Retinal pigment epithelial cell (primary cell): ENCODE results near the gene GNB1.

Experiments
- DNase-seq: peaks from one replicate; pipeline ENCODE4 v3.0.0-alpha.2; 2010; ENCODE audit warnings: low read depth
- H3K4me3 ChIP-seq: 2 replicates; pipeline ENCODE4 v1.5.1; 2011; ENCODE audit warnings: mild to moderate bottlenecking, low read length, control low read depth, moderate library complexity
- TF ChIP-seq, protein P1 (sequence below): conservative IDR thresholded peaks from 2 replicates; pipeline ENCODE4 v1.5.1; 2011; ENCODE audit warnings: low read depth, low read length, control low read depth, inconsistent platforms

The GNB1 gene

DNA sequence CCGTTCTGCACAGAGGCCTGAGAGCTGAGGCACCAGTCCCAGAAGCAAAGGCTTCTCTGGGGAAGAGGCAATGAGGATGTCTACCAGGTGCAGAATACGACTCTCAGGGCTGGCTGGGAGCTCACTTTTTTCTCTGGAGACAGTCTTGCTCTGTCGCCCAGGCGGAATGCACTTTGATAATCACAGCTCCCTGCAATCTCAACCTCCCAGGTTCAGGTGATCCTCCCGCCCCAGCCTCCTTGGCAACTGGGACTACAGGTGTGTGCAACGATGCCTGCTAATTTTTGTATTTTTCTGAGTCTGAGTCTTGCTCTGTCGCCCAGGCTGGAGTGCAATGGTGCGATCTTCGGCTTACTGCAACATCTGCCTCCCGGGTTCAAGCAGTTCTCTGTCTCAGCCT is 130.2 kb downstream of the GNB1 start:
- no peak for DNase-seq
- TF ChIP-seq, protein P1, sequence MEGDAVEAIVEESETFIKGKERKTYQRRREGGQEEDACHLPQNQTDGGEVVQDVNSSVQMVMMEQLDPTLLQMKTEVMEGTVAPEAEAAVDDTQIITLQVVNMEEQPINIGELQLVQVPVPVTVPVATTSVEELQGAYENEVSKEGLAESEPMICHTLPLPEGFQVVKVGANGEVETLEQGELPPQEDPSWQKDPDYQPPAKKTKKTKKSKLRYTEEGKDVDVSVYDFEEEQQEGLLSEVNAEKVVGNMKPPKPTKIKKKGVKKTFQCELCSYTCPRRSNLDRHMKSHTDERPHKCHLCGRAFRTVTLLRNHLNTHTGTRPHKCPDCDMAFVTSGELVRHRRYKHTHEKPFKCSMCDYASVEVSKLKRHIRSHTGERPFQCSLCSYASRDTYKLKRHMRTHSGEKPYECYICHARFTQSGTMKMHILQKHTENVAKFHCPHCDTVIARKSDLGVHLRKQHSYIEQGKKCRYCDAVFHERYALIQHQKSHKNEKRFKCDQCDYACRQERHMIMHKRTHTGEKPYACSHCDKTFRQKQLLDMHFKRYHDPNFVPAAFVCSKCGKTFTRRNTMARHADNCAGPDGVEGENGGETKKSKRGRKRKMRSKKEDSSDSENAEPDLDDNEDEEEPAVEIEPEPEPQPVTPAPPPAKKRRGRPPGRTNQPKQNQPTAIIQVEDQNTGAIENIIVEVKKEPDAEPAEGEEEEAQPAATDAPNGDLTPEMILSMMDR = no peak
- H3K4me3 ChIP-seq = no peak overlapping the region

DNA sequence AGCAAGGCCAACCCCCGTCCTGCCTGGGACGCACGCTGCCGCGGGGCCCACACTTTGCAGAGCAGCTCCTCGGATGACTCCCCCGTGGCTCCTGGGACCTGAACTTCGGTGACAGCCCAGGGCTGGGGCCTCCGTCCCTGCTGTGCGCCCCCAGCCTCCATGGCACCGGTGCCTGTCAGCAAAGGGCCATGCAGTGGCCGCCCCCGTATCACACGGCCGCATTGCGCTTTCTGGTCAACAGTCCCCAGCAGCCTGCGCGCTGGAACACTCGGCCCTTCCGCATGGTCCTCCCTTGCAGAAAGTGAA is 130.6 kb downstream of the GNB1 start:
- TF ChIP-seq, protein P1 = no peak
- DNase-seq = no peak
- no peak overlapping the region for H3K4me3 ChIP-seq

GRCh38 chr1:1759456-1760344 is 131.2 kb downstream of the GNB1 start:
- DNase-seq = no peak
- no peak overlapping the region for H3K4me3 ChIP-seq
- TF ChIP-seq, protein P1 = no peak

- TF ChIP-seq, protein P1 = no peak
- peak; percentile 76 for DNase-seq
- no peak overlapping the region for H3K4me3 ChIP-seq
Measured at GRCh38 chr1:1758692-1759455, 132.0 kb downstream of the GNB1 start.

DNA sequence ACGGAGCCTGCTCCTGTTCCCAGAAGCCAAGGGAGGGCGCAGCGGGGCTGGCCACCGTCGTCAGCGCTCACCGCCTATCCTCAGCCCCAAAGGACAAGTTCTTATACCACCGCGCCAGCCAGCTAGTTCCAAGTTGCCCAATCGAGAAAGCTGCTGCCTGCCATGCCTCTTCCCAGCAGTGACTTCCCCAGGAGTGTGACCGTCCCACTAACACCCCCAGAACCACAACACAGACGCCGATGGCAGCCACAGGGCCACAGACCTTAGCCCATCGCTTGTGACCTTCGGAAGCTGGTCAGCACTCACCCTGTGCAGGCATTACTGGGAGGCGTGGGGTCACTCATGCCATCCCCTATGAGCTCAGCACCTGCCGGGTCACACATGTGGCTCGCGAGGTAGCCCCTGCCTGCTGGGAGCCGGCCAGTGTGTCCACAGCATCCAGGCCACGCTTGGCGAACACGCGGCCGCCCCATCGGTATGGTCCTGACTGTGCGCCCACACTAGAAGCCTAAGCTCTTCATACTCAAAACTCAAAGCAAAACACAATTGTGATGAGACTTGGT is 132.7 kb downstream of the GNB1 start:
- TF ChIP-seq, protein P1 = no peak
- no peak overlapping the region for H3K4me3 ChIP-seq
- no peak for DNase-seq

DNA sequence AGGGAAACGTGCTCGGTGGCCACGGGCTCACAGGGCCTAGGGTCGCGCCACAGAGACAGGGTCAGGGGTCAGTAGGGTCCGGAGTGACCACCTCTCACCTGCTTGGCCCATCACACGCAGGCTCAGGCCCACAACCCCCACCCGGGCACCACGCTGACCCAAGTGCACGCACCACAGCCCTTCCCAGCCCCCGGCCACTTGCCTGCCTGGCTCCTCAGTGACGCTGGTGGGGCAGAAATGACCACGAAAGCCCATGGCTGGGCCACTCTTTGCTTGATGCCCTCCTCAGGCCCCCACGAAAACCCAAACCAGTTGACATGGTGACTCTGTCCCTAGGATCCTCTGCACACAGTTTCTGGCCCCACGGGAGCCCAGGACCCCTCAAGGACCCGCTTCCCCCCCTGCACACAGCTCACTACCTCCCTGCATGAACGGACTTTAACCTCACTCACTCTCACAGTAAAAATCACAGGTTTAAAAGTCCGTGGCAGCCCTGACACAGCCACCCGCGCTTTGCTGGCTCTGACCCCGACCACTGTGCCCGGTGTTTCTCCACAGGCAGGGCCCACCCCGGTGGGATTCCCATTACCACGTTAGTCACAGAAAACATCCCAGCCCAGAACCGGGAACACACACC is 133.3 kb downstream of the GNB1 start:
- no peak for DNase-seq
- TF ChIP-seq, protein P1 = no peak
- H3K4me3 ChIP-seq = no peak overlapping the region
